ENCODE results near the gene MAP3K5.

DNA sequence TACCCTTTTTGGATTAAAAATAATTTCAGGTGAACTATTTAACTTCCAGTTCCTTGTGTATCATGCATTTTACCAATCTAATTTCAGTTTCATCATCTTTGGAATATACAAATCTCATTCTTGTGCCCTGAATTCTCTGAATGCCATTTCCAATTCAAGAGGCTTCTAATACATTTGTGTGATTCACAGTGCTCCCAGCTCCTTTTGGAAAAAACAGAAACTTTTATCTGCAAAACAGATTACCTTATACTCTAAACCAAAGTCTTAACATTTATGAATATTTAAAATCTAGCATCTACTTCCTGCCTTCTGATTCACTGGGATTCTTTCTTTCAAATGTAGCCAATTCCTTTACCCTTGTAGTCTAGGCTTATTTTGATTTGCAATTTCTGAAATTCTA is 19.0 kb upstream of the MAP3K5 start:
- TF ChIP-seq, protein P1, sequence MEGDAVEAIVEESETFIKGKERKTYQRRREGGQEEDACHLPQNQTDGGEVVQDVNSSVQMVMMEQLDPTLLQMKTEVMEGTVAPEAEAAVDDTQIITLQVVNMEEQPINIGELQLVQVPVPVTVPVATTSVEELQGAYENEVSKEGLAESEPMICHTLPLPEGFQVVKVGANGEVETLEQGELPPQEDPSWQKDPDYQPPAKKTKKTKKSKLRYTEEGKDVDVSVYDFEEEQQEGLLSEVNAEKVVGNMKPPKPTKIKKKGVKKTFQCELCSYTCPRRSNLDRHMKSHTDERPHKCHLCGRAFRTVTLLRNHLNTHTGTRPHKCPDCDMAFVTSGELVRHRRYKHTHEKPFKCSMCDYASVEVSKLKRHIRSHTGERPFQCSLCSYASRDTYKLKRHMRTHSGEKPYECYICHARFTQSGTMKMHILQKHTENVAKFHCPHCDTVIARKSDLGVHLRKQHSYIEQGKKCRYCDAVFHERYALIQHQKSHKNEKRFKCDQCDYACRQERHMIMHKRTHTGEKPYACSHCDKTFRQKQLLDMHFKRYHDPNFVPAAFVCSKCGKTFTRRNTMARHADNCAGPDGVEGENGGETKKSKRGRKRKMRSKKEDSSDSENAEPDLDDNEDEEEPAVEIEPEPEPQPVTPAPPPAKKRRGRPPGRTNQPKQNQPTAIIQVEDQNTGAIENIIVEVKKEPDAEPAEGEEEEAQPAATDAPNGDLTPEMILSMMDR (IDR thresholded peaks at IDR 0.05), result no peak
- TF ChIP-seq POLR2A (IDR thresholded peaks at IDR 0.05), result no peak

Data from adrenal gland (tissue), 5 donors.